Prostate gland (tissue), 2 donors: ENCODE measurements around the gene RPL32. TPM values are rescaled to one million over a fixed set of nuclear protein-coding genes. Genes with fewer than 3 reads are reported as not detected.

Source experiments
- DNase-seq: peaks from one replicate; pipeline ENCODE4 v3.0.0-alpha.2; 2019; ENCODE audit warnings: low spot score
- H3K27ac ChIP-seq, 2 donors: fragments of 200-600 bp; sonication (generic); 2 replicates each; pipeline ENCODE4 v1.5.1; 2017 to 2019
- H3K27me3 ChIP-seq: fragments of 200-600 bp; sonication (generic); replicated peaks from 2 replicates; pipeline ENCODE4 v1.5.1; 2019; ENCODE audit not compliant: insufficient read depth
- H3K36me3 ChIP-seq, 2 donors: fragments of 200-600 bp; sonication (generic); 1 replicate in 1 of 2; 2 replicates in 1 of 2; pipeline versions ENCODE4 v1.5.1 to v1.8.1; 2017 to 2019
- H3K4me1 ChIP-seq: fragments of 200-600 bp; sonication (generic); replicated peaks from 2 replicates; pipeline ENCODE4 v1.5.1; 2019
- H3K4me3 ChIP-seq, 2 donors: fragments of 200-600 bp; sonication (generic); 2 replicates each; pipeline ENCODE4 v1.5.1; 2017 to 2019
- H3K9me3 ChIP-seq: fragments of 200-600 bp; sonication (generic); 2 replicates; pipeline ENCODE4 v1.5.1; 2017
- POLR2A ChIP-seq: fragments of 450-650 bp; IDR thresholded peaks from one replicate; pipeline ENCODE4 v1.6.1; 2016; ENCODE audit warnings: antibody characterized with exemption, mild to moderate bottlenecking
- POLR2AphosphoS5 ChIP-seq: sonication (generic); formaldehyde crosslinking; IDR thresholded peaks from one replicate; pipeline ENCODE4 v1.6.1; 2017; ENCODE audit warnings: antibody characterized with exemption
- WGBS: methylation state at CpG from one replicate; pipeline ENCODE4 v1.1.5; 2018; 5-methylcytosine and 5-hydroxymethylcytosine counted together
- intact Hi-C: fragments of 100-400 bp; cut with DNase I; formaldehyde crosslinking; loops from one replicate; pipeline ENCODE4 v1.14.2; 2022
- total RNA-seq, 2 donors: library from RNA; depleted of rRNA; stranded (reverse); fragments of >200 nt; gene quantifications; one replicate each; pipeline ENCODE4 v1.1.0, GENCODE V29; 2016
- TF ChIP-seq, protein P1 (sequence below), 4 experiments: fragments of 200-600 bp in 2 of 4; fragments of 450-650 bp in 2 of 4; sonication (generic) in 2 of 4; IDR thresholded peaks; 1 replicate in 3 of 4; 2 replicates in 1 of 4; pipeline ENCODE4 v1.5.1; 2016 to 2019; ENCODE audit warnings: antibody characterized with exemption in 4 of 4, mild to moderate bottlenecking in 2 of 4, moderate library complexity in 2 of 4

RPL32 gene
- total RNA-seq, 2 donors from 2014 or later: 851 to 1,881 TPM

DNA sequence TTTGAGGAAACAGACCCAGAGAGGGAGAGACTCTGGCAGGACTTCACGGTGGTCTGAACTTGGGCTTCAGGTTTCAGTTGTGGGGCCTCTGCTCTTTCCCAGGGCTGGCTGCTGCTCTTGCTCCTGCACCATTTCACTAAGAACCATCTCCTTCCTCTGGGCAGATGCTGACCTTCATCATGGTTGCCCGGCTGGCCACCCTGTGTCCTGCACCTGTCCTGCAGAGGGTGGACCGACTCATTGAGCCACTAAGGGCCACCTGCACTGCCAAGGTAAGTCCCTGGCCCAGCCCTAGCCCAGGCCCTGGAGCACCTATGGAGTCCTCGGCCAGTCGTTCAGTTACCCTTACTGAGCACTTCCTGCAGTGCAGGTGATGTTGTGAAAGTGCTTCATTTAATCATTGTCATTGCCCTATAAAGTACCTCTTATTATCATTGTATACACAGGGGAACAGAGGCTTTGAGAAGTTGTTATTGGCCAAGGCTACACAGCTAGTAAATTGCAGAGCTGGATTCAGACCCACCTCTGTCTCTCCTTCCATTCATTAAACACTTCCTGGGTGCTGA, 10.0 kb downstream of the RPL32 start:
- Histone ChIP-seq H3K4me1 (no peaks in the 10 kb centered on the region), H3K27me3 (no peaks in the 10 kb centered on the region), H3K36me3 (peaks cover 7 to 17% of the 10 kb centered on the region in 2 donors), H3K9me3 (no peaks in the 10 kb centered on the region), H3K4me3 (no peak overlapping the region), H3K27ac (no peak overlapping the region)
- no peak for TF ChIP-seq POLR2A
- intact Hi-C loops: loop anchor here (10.0 kb wide), 2 partner anchors 127 to 277 kb away; partner anchors contain the start of gene MKRN2
- WGBS: 76% methylated on average over 5 of the region's 5 CpGs
- no peak for DNase-seq

DNA sequence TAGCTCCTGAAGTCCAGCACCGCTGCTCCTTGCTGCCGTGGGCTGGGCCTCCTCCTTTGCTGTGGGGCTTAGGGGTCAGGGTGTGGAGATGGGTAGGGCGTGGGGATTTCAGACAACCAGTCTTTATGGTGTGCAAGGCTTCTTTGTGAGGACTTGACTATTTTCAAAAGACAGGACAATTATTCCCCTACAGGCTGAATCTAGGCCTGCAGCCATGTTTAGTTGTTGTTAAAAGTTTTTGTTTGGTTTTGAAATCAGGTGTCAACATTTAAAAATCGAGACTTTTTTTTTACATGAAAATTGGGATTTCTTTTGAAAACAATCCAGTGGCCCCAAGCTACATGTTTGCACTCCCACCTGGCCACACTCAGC, 10.6 kb downstream of the RPL32 start:
- no peaks in the 10 kb centered on the region for H3K9me3 ChIP-seq
- peaks cover 3 to 14% of the 10 kb centered on the region in 2 donors for H3K36me3 ChIP-seq
- no peak for TF ChIP-seq POLR2A
- TF ChIP-seq, protein P1, sequence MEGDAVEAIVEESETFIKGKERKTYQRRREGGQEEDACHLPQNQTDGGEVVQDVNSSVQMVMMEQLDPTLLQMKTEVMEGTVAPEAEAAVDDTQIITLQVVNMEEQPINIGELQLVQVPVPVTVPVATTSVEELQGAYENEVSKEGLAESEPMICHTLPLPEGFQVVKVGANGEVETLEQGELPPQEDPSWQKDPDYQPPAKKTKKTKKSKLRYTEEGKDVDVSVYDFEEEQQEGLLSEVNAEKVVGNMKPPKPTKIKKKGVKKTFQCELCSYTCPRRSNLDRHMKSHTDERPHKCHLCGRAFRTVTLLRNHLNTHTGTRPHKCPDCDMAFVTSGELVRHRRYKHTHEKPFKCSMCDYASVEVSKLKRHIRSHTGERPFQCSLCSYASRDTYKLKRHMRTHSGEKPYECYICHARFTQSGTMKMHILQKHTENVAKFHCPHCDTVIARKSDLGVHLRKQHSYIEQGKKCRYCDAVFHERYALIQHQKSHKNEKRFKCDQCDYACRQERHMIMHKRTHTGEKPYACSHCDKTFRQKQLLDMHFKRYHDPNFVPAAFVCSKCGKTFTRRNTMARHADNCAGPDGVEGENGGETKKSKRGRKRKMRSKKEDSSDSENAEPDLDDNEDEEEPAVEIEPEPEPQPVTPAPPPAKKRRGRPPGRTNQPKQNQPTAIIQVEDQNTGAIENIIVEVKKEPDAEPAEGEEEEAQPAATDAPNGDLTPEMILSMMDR (IDR thresholded peaks at IDR 0.05): no peak
- no peak for TF ChIP-seq POLR2AphosphoS5
- no peaks in the 10 kb centered on the region for H3K27me3 ChIP-seq
- H3K4me3 ChIP-seq: no peak overlapping the region
- intact Hi-C loops: loop anchor here (10.0 kb wide), 2 partner anchors 126 to 276 kb away; partner anchors contain the start of gene MKRN2
- no peak for DNase-seq
- H3K27ac ChIP-seq: no peak overlapping the region
- 82% methylated on average over 4 of the region's 4 CpGs for WGBS
- H3K4me1 ChIP-seq: no peaks in the 10 kb centered on the region

DNA sequence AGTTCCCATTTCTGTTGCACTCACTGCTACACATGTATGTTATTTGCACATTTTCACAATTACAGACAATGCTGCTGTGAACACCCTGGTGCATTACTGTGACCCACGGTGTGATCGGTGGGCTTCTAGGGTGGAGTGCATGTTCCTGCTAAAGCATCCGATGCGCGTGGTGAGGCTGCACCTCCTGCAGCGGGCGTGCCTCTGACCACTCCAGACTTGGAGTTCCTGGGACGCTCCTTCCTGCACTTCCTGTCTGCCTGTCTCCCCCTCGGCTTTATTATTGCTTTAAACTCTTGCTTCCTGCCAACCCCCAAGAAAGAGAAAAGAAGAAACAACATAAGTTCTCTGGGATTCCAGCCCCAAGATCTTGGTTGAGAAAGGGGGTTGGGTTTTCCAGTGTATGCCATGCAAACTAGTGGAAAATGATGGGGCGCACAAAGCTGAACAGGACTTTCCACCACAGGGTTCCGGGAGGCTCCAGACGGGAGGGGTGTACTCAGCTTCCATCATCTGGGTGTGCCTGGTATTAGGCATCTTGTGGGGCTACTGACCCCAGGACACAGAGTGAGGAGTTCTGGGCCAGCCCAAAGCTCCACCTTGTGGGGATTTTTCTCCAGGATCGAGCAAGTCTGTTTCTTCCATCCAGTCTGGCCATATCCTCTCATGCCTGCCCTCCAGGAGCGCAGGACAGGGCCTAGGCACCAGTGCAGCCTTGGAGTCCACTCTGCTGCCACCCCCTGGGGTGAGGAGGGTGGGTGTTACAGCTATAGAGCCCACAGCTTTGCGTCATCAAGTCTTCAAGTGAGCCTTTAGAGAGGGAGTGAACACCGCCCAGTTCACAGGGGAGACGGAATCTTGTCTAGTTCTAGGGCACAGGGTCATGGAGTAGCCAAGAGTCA, 11.2 kb downstream of the RPL32 start:
- intact Hi-C loops: loop anchor here (10.0 kb wide), 2 partner anchors 125 to 275 kb away; partner anchors contain the start of gene MKRN2

DNA sequence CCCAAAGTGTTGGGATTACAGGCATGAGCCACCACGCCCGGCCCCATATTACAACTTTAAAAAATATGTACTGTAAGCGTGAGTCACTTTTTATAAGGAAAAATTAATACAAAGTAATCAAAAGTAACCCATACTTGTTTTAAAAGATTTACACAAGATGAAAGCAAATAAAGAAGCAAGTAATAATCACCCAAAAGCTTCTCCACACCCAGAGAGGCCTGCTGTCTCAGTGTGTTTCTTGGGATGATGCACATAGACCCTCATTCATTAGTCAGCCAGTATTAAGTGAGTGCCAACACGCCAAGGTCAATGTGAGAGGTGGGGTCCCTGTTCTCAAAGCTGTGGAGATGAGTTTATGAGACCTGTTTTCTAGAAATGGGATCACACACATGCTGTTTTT, 12.0 kb downstream of the RPL32 start:
- H3K27ac ChIP-seq: no peak overlapping the region
- no peaks in the 10 kb centered on the region for H3K4me1 ChIP-seq
- no peak overlapping the region for H3K4me3 ChIP-seq
- no peak for DNase-seq
- peaks cover 0 to 8% of the 10 kb centered on the region in 2 donors for H3K36me3 ChIP-seq
- 69% methylated on average over 4 of the region's 4 CpGs for WGBS
- no peaks in the 10 kb centered on the region for H3K9me3 ChIP-seq
- H3K27me3 ChIP-seq: no peaks in the 10 kb centered on the region
- intact Hi-C loops: no loop called here
- no peak for TF ChIP-seq POLR2AphosphoS5

More for the DNA sequence above, 11.2 kb downstream of the RPL32 start:
- H3K36me3 ChIP-seq: peaks cover 0 to 9% of the 10 kb centered on the region in 2 donors
- H3K9me3 ChIP-seq: no peaks in the 10 kb centered on the region
- no peak overlapping the region for H3K27ac ChIP-seq
- no peak for DNase-seq
- H3K4me1 ChIP-seq: no peaks in the 10 kb centered on the region
- TF ChIP-seq POLR2AphosphoS5 (no peak), POLR2A (no peak)
- TF ChIP-seq, protein P1 (IDR thresholded peaks at IDR 0.05): no peak
- WGBS: 78% methylated on average over 16 of the region's 17 CpGs
- no peak overlapping the region for H3K4me3 ChIP-seq
- no peaks in the 10 kb centered on the region for H3K27me3 ChIP-seq

DNA sequence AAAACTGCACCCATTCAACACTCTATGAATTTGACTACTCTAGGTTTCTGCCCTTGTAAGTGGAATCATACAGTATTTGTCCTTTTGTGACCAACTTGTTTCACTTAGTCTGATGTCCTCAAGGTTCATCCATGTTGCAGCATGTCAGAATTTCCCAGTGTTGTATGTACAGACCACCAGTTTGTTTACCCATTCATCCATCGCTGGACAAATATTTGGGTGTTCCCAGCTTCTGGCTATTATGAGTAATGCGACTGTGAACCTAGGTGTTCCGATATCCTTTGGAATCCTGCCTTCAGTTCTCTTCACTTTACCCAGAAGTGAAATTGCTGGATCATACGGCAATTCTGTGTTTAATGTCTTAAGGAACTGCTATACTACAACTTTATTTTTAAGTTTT, 12.6 kb downstream of the RPL32 start:
- no peaks in the 10 kb centered on the region for H3K27me3 ChIP-seq
- no peak overlapping the region for H3K4me3 ChIP-seq
- H3K36me3 ChIP-seq: peaks cover 0 to 8% of the 10 kb centered on the region in 2 donors
- no peak for DNase-seq
- no peaks in the 10 kb centered on the region for H3K4me1 ChIP-seq
- TF ChIP-seq POLR2A: no peak
- no peak for TF ChIP-seq POLR2AphosphoS5
- TF ChIP-seq, protein P1 (IDR thresholded peaks at IDR 0.05): no peak
- H3K9me3 ChIP-seq: no peaks in the 10 kb centered on the region
- intact Hi-C loops: no loop called here
- 70% methylated on average over 4 of the region's 4 CpGs for WGBS
- no peak overlapping the region for H3K27ac ChIP-seq
